Epithelial cell of proximal tubule (primary cell): Measurements from ENCODE around the gene ZNF560. TPM values are rescaled to one million over a fixed set of nuclear protein-coding genes. Genes with fewer than 3 reads are reported as not detected.
A peak's percentile ranks its signal among the peaks of the same experiment; 100 is the strongest.

ENCODE experiments used
- DNase-seq: peaks from one replicate; pipeline ENCODE4 v3.0.0-alpha.2; 2011; ENCODE audit warnings: low read depth
- H3K4me3 ChIP-seq: 2 replicates; pipeline ENCODE4 v1.5.1; 2011; ENCODE audit warnings: low read depth, mild to moderate bottlenecking, low read length
- total RNA-seq: library from RNA; depleted of rRNA; stranded (reverse); fragments of >200 nt; gene quantifications from 2 replicates; pipeline ENCODE4 v1.2.3, GENCODE V29; 2015
- TF ChIP-seq, protein P1 (sequence below): conservative IDR thresholded peaks from 2 replicates; pipeline ENCODE4 v1.5.1; 2012; ENCODE audit warnings: low read depth, mild to moderate bottlenecking, low read length

ZNF560 gene
- total RNA-seq, 1 donor from 2014 or later = 0.92 TPM

- DNase-seq = no peak
- H3K4me3 ChIP-seq = no peak overlapping the region
- TF ChIP-seq, protein P1, sequence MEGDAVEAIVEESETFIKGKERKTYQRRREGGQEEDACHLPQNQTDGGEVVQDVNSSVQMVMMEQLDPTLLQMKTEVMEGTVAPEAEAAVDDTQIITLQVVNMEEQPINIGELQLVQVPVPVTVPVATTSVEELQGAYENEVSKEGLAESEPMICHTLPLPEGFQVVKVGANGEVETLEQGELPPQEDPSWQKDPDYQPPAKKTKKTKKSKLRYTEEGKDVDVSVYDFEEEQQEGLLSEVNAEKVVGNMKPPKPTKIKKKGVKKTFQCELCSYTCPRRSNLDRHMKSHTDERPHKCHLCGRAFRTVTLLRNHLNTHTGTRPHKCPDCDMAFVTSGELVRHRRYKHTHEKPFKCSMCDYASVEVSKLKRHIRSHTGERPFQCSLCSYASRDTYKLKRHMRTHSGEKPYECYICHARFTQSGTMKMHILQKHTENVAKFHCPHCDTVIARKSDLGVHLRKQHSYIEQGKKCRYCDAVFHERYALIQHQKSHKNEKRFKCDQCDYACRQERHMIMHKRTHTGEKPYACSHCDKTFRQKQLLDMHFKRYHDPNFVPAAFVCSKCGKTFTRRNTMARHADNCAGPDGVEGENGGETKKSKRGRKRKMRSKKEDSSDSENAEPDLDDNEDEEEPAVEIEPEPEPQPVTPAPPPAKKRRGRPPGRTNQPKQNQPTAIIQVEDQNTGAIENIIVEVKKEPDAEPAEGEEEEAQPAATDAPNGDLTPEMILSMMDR = no peak
Measured at GRCh38 chr19:9474975-9475374, 23.4 kb downstream of the ZNF560 start.

- H3K4me3 ChIP-seq = no peak overlapping the region
Measured at GRCh38 chr19:9467161-9467560, 31.3 kb downstream of the ZNF560 start.

DNA sequence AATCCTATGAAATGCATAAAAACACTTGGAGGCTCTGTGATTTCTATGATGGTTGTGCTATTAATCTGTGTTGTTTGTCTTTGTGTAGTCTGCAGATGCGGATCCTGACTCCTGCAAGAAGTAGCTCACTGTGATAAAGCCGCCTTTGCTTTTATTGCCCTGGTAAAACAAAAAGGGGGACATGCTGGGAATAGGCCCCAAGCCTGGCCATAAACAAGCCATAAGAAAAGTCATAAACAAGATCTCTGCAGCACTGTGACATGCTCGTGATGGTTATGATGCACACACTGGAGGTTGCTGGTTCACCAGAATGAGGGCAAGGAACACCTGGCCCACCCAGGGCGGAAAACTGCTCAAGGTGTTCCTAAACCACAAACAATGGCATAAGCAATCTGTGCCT is 36.5 kb downstream of the ZNF560 start:
- no peak for DNase-seq
- no peak overlapping the region for H3K4me3 ChIP-seq
- TF ChIP-seq, protein P1 = no peak

More at GRCh38 chr19:9467161-9467560, 31.3 kb downstream of the ZNF560 start:
- TF ChIP-seq, protein P1 = no peak
- DNase-seq = no peak

GRCh38 chr19:9456018-9456689 is 42.3 kb downstream of the ZNF560 start:
- no peak overlapping the region for H3K4me3 ChIP-seq
- no peak for DNase-seq
- TF ChIP-seq, protein P1 = no peak

DNA sequence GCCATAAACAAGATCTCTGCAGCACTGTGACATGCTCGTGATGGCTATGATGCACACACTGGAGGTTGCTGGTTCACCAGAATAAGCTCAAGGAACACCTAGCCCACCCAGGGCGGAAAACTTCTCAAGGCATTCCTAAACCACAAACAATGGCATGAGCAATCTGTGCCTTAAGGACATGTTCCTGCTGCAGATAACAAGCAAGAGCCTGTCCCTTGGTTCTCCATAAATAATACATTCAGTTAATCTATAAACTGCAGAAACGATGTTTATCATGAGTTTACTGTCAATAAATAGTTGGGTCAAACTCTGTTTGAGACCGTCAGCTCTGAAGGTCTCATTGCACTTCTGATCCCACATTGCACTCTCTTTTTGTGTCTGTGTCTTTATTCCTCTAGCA is 44.5 kb downstream of the ZNF560 start:
- H3K4me3 ChIP-seq = no peak overlapping the region
- TF ChIP-seq, protein P1 = no peak
- DNase-seq = no peak

- TF ChIP-seq, protein P1 = no peak
- DNase-seq = no peak
- H3K4me3 ChIP-seq = no peak overlapping the region
Measured at GRCh38 chr19:9445037-9445436, 53.4 kb downstream of the ZNF560 start.

DNA sequence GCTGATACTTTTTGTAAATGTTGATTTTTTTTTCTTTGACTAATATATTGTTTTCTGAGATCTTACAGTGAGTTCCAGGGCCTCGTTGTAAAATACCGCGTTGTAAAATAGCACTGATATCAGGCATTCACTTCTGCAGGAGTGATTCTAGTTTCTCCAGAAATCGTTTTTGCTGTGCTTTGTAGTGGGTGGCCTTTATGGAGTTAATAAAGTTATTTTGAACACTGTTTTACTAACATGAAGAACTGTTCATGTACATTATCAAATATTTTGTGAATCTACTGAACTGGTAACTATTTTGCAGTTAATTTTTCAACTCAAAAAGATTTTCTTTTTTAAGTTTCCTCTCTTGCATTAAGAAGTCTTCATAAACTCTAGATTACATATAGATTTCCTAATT is 62.1 kb downstream of the ZNF560 start:
- TF ChIP-seq, protein P1 = no peak
- no peak for DNase-seq
- peak overlapping the region; percentile 79 for H3K4me3 ChIP-seq
